Breast epithelium (tissue), 3 donors: Measurements from ENCODE around the gene BICD1.

Source experiments
- CTCF ChIP-seq, 3 donors: fragments of 450-650 bp; IDR thresholded peaks; one replicate each; pipeline ENCODE4 v1.5.1; 2016 to 2017; ENCODE audit warnings: antibody characterized with exemption in 3 of 3, mild to moderate bottlenecking in 3 of 3, moderate library complexity in 3 of 3
- POLR2A ChIP-seq: fragments of 450-650 bp; IDR thresholded peaks from one replicate; pipeline ENCODE4 v1.6.1; 2016; ENCODE audit warnings: antibody characterized with exemption, mild to moderate bottlenecking, moderate library complexity
- POLR2AphosphoS5 ChIP-seq, 3 donors: sonication (generic); formaldehyde crosslinking; IDR thresholded peaks; one replicate each; pipeline ENCODE4 v1.6.1; 2017; ENCODE audit warnings: antibody characterized with exemption in 3 of 3

GRCh38 chr12:32382226-32382625, 275.6 kb downstream of the BICD1 start:
- TF ChIP-seq POLR2A = no peak
- TF ChIP-seq CTCF (IDR thresholded peaks at IDR 0.05) = no peak
- TF ChIP-seq POLR2AphosphoS5 (IDR thresholded peaks at IDR 0.05) = no peak
